Measurements from ENCODE around the gene KLHL3. TPM values are rescaled to one million over a fixed set of nuclear protein-coding genes. Genes with fewer than 3 reads are reported as not detected.

Gene KLHL3
- total RNA-seq, 4 donors from 2014 or later: 22.5 to 35.7 (median 27.5) TPM

DNA sequence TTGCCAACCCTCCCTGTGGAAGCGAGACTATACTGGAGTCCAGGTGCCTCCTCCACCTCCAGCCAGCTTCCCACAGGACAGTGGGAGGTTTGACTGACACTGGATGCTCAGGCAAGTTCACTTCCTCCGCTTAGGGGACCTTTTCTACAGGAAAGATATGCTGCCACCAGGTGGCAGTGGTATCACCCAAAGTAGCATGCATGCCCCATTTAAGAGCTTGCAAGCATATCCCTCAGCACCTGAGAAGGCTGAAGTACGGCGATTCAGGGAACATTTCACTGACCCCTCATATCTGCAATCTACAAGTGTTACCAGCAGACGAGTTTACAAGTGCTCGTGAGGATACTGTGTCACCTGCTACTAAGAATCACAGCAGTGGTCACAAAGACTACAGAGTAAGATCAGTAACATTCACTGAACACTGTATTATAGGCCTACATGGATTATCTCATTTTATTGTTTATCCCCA is 75.5 kb downstream of the KLHL3 start:
- Histone ChIP-seq H3K4me3 (no peak overlapping the region), H3K36me3 (peaks cover 0 to 18% (median 0%) of the 10 kb centered on the region in 3 donors), H3K27me3 (no peaks in the 10 kb centered on the region), H3K9me3 (no peaks in the 10 kb centered on the region), H3K4me1 (peaks cover 0 to 11% (median 0%) of the 10 kb centered on the region in 4 donors), H3K27ac (peak overlapping the region in 1 of 4 donors; percentile 50)
- TF ChIP-seq EP300 (IDR thresholded peaks at IDR 0.05) (peak in 1 of 2 donors; percentile 10), POLR2A (IDR thresholded peaks at IDR 0.05) (no peak)
- TF ChIP-seq, protein P1, sequence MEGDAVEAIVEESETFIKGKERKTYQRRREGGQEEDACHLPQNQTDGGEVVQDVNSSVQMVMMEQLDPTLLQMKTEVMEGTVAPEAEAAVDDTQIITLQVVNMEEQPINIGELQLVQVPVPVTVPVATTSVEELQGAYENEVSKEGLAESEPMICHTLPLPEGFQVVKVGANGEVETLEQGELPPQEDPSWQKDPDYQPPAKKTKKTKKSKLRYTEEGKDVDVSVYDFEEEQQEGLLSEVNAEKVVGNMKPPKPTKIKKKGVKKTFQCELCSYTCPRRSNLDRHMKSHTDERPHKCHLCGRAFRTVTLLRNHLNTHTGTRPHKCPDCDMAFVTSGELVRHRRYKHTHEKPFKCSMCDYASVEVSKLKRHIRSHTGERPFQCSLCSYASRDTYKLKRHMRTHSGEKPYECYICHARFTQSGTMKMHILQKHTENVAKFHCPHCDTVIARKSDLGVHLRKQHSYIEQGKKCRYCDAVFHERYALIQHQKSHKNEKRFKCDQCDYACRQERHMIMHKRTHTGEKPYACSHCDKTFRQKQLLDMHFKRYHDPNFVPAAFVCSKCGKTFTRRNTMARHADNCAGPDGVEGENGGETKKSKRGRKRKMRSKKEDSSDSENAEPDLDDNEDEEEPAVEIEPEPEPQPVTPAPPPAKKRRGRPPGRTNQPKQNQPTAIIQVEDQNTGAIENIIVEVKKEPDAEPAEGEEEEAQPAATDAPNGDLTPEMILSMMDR (IDR thresholded peaks at IDR 0.05): peak; percentile 51 to 80 (median 67)
- DNase-seq (ENCODE audit: low spot score in 2 of 2): peak; percentile 44 to 80
- WGBS, 2 donors: 16 to 23% methylated on average over 6 of the region's 6 CpGs

DNA sequence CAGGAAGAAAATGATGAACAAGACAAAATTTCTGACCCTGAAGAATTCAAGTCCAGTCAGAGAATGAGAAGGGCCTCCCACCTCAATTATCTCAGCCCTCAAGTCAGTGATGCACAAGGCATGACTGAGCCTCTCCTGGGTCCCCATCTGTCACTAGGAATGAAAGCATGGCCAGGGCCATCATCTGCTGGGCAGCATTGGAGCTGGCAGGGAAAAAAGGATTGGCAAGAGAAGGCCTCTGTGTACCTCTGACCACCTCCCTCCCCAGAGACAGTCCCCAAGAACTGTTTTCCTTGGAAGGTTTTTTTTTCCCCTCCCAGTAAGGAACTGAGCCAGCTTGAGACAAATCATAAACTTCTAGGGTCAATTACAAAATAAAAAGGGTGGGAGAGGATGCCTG is 76.7 kb downstream of the KLHL3 start:
- H3K4me1 ChIP-seq: peaks cover 0 to 9% (median 0%) of the 10 kb centered on the region in 4 donors
- TF ChIP-seq, protein P1 (IDR thresholded peaks at IDR 0.05): no peak
- TF ChIP-seq EP300 (IDR thresholded peaks at IDR 0.05): no peak
- TF ChIP-seq POLR2A (IDR thresholded peaks at IDR 0.05): no peak
- H3K27me3 ChIP-seq: no peaks in the 10 kb centered on the region
- peaks cover 0 to 18% (median 0%) of the 10 kb centered on the region in 3 donors for H3K36me3 ChIP-seq
- no peak for DNase-seq (ENCODE audit: low spot score in 2 of 2)
- no peak overlapping the region for H3K4me3 ChIP-seq
- H3K27ac ChIP-seq: peak overlapping the region in 2 of 4 donors; percentile 4 to 50
- no peaks in the 10 kb centered on the region for H3K9me3 ChIP-seq

DNA sequence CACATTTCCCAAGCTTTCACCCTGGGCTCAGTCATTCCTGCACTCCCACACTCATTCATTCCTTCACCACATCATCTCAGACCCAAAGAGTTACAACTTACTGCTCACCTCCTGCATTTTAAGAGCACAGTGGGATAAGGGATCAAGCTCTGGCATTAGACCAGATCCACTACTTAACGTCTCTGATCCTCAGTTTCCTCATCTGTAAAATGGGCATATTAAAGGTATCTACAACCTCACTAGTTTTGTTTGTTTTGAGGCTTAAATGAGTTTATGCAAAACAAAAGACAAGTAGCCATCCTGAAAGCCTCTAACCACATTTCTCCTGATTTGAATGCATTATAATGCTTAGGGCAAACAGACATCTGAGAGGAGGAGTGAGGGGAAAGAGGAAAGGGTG is 77.6 kb downstream of the KLHL3 start:
- Histone ChIP-seq H3K9me3 (no peaks in the 10 kb centered on the region), H3K4me1 (peaks cover 0 to 9% (median 0%) of the 10 kb centered on the region in 4 donors), H3K27ac (no peak overlapping the region), H3K36me3 (peaks cover 0 to 18% (median 0%) of the 10 kb centered on the region in 3 donors), H3K4me3 (no peak overlapping the region), H3K27me3 (no peaks in the 10 kb centered on the region)
- WGBS, 2 donors: 84 to 92% methylated on average over 1 of the region's 1 CpG
- DNase-seq (ENCODE audit: low spot score in 2 of 2): no peak
- TF ChIP-seq EP300 (IDR thresholded peaks at IDR 0.05) (no peak), POLR2A (IDR thresholded peaks at IDR 0.05) (no peak)
- TF ChIP-seq, protein P1 (IDR thresholded peaks at IDR 0.05): no peak

DNA sequence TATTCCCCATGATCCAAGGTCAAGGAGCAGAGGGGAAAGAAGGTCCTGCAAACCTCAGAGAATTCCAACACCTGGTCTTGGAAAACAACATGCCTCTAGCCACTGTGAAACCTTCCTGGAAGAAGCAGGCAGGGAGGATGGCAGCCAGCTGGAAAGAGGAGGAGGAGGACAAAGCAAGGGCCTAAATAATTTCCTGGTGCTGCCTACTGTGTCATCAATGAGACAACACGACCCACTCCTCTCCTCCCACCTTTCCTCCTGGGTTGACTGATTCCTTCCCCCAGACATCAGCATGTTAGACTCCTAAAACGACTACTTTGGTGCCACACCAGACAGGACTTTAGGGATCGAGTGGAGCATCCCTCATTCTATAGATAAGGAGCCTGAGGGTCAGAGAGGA is 78.8 kb downstream of the KLHL3 start:
- no peaks in the 10 kb centered on the region for H3K9me3 ChIP-seq
- TF ChIP-seq, protein P1 (IDR thresholded peaks at IDR 0.05): no peak
- TF ChIP-seq EP300 (IDR thresholded peaks at IDR 0.05): no peak
- TF ChIP-seq POLR2A (IDR thresholded peaks at IDR 0.05): no peak
- H3K4me1 ChIP-seq: peaks cover 0 to 9% (median 0%) of the 10 kb centered on the region in 4 donors
- H3K4me3 ChIP-seq: no peak overlapping the region
- peaks cover 0 to 18% (median 0%) of the 10 kb centered on the region in 3 donors for H3K36me3 ChIP-seq
- no peaks in the 10 kb centered on the region for H3K27me3 ChIP-seq
- DNase-seq (ENCODE audit: low spot score in 2 of 2): no peak
- WGBS, 2 donors: 52 to 54% methylated on average over 3 of the region's 3 CpGs
- H3K27ac ChIP-seq: no peak overlapping the region

DNA sequence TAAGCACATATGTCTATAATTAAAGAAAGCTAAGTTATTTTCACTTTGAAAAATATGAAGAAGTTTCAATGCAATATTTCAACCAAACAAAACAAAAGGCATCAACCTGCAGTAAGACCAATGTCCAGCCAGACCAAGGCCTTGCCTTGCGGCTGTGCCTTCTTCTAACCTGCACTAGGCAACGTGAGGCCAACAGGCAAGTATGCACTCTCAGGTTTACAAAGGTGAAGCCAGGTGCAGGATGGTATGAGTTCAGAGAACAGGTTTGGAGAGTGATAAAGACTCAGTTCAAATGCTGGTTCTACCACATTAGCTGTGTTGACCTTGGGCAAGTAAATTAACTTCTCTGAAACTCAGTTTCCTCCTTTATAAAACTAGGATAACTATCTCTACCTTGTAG is 79.3 kb downstream of the KLHL3 start:
- H3K27ac ChIP-seq: no peak overlapping the region
- H3K36me3 ChIP-seq: peaks cover 0 to 18% (median 0%) of the 10 kb centered on the region in 3 donors
- 88 to 93% methylated on average over 2 of the region's 2 CpGs for WGBS, 2 donors
- no peaks in the 10 kb centered on the region for H3K27me3 ChIP-seq
- peaks cover 0 to 9% (median 0%) of the 10 kb centered on the region in 4 donors for H3K4me1 ChIP-seq
- H3K4me3 ChIP-seq: no peak overlapping the region
- H3K9me3 ChIP-seq: no peaks in the 10 kb centered on the region
- no peak for DNase-seq (ENCODE audit: low spot score in 2 of 2)
- TF ChIP-seq POLR2A (IDR thresholded peaks at IDR 0.05): no peak
- TF ChIP-seq EP300 (IDR thresholded peaks at IDR 0.05): no peak
